HuH-7.5 (cell line): ENCODE measurements around the gene RDH16.
"Not testable (repeated sequence)": the region's sequence is repeated elsewhere in the genome, so short reads cannot be mapped to it uniquely, and the experiment has no call there.

Experiments used
- DNase-seq: peaks from one replicate; pipeline ENCODE4 v3.0.0; 2011; ENCODE audit warnings: low spot score

Gene RDH16

GRCh38 chr12:56954057-56954957, 3.1 kb downstream of the RDH16 start:
- DNase-seq: no peak

- DNase-seq: no peak
Observed at GRCh38 chr12:56953314-56953713, 4.1 kb downstream of the RDH16 start.

- no peak for DNase-seq
Observed at GRCh38 chr12:56951582-56952339, 5.6 kb downstream of the RDH16 start.

- DNase-seq: no peak
Observed at GRCh38 chr12:56948881-56949280, 8.5 kb downstream of the RDH16 start.

- DNase-seq: no peak
Observed at GRCh38 chr12:56948457-56948777, 9.0 kb downstream of the RDH16 start.

- no peak for DNase-seq
Observed at GRCh38 chr12:56947633-56948456, 9.6 kb downstream of the RDH16 start.

GRCh38 chr12:56943878-56944277, 13.5 kb downstream of the RDH16 start:
- no peak for DNase-seq

DNA sequence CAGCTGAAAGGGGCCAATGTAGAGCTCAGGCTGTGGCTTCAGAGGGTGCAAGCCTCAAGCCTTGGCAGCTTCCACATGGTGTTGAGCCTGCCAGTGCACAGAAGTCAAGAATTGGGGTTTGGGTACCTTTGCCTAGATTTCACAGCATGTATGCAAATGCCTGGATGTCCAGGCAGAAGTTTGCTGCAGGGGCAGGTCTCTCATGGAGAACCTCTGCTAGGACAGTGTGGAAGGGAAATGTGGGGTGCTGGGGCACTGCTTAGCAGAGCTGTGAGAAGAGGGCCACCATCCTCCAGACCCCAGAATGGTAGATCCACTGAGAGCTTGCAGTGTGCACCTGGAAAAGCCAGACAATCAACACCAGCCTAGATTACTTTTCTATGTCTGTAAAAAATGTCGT, 14.0 kb downstream of the RDH16 start:
- not testable (repeated sequence) for DNase-seq

DNA sequence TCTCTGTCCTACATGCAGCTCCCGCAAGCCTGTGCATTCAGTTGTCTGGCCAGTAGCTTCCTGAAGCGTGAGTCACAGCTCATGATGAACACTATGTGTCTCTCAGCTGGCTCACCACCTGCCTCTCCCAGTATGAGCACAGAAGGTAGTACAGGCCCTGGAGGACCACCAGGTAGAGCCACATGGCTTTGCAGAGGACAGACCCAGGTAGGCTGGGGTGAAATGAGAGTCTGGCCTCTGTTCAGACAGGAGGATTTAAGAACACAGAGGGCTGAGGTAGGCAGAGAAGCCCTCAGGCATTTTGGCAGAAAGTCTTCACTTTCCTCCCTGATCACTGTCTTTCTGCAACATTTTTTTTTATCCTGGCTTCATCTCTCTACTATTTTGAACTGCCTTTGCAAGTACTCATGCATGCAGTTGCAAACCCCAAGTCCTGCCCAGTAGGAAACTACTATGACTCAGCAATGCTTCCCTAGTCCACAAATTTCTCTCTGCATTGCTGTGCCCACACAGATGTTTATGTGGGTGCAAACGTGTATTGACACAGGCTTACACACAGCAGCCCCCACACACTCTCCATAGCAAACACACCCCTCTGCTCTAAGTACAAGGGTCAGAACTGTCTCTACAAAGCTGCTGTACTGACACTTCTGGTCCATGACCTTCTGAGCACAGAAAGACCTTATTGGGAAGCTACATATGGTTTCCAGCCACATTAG, 15.9 kb downstream of the RDH16 start:
- peak; percentile 28 for DNase-seq

GRCh38 chr12:56940942-56941298, 16.5 kb downstream of the RDH16 start:
- not testable (repeated sequence) for DNase-seq

DNA sequence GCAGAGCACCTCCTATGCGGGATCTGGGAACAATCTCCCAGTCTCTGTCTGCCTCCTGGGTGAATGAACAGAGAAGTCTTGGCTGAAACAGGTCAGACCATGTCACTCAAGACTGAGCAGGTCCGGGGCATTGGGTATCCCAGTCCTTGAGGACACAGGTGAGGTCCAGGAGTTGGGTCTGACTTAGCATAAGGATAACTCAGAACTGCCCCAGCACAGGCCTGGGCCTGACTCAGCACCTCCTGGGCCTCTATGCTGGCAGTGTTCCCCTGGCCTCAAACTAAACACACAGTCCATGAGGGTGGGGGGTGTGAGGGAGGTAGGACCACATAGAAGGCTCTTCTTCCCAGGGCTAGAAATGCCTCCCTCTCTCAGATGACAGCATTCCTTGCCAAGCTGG, 21.7 kb downstream of the RDH16 start:
- DNase-seq: no peak

- DNase-seq: no peak
Observed at GRCh38 chr12:56935157-56935556, 22.3 kb downstream of the RDH16 start.

DNA sequence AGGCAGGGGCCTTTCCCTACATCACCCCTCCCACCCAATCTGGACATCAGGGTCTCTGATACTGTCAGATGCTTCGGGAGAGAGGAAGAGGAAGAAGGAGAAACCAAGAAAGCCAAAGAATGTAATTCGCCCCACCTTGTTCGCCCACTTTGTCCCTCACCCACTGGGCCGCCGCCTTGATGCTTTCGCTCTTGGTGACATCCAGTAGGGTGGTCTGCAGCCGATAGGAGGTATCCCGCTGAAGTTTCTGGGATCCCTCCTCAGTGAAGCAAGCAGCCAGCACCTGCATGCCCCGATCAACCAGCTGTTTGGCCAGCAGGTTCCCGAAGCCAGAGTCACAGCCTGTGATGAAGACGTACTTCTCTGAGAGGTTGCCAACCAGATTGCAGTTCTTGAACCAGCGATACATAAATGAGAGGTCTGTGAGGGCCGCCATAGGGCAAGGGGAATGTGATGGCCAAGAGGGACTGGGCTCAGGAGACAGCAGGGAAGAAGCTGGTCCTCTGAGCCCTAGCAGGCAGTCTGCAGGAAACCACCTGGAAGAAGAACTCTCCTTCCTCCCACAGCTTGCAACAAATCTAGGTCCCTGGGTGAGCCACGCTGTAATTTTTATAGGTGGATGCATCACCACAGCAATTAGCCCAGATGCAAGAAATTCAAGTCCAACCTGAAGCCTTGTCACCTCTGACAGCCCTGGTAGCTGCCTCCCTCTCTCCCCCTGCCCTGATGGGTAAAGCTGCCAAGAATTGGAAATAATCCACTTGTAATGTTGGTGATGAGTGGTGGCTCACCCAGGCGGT, 23.4 kb downstream of the RDH16 start, which contains the start of gene SDR9C7:
TSS of gene SDR9C7 (minus strand) at position 583 of the 800 bp plus-strand sequence. CDS start at position 436, 147 bp downstream.
- DNase-seq: no peak

DNA sequence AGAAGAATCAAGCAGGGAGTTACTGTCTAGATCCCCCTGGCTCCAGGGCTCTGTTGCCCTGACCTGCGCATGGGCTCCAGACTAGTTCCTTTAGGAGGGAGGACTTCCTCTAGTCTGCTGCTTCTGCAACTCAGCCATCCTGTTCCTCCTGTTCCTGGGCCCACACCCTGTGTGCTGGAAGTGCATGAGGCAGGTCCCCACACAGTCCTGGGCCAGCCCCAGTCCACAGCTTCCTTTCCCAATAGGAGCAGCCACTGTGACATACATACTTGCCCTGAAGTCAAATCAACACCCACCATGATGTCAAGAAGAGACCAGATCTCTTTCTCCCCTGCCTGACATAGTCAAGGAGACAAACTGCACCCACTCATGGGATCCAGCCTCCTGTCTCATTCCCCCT, 24.5 kb downstream of the RDH16 start:
- DNase-seq: no peak

- DNase-seq: no peak
Observed at GRCh38 chr12:56932146-56932545, 25.3 kb downstream of the RDH16 start.

DNA sequence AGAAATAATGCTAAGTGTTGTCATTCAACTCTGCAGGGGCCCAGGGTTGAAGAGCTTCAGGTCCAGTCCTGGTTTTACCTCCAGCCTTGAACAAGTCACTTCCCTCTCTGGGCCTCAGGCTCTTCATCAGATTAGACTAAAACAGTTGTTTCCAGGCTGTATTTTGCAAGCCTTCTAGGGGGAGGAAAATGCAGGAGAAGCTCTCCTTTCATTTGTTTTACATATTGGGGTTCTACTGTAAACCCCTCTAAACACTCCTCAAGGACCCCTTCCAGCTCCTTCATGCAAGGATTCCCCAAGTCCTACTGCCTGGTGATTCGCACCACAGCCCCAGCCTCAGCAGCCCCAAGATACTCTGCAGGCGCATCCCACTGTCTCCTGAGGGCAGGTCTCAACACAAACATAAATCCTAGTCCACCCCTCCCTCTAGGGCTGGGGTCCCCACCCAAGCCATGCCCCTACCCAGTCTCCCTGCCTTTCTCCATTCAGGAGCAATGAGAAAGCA, 25.9 kb downstream of the RDH16 start:
- no peak for DNase-seq

DNA sequence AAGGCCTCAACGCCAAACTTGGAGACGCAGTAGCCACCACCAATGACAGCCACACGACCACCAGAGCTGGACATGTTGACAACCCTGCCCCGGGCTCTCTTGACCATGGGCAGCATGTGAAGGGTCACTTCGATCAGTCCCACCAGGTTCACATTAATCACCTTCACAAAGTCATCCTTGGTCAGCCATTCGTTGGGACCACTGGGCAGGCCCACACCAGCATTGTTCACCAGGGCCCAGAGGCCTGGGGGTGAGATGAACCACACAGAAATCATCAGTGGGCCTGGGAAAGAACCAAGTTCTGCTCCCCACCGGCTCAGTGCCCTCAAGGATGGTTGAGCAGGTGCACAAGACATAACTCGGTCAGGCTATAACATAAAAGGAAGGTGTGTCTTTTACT, 27.2 kb downstream of the RDH16 start:
- no peak for DNase-seq

GRCh38 chr12:56929780-56930179, 27.6 kb downstream of the RDH16 start:
- no peak for DNase-seq

DNA sequence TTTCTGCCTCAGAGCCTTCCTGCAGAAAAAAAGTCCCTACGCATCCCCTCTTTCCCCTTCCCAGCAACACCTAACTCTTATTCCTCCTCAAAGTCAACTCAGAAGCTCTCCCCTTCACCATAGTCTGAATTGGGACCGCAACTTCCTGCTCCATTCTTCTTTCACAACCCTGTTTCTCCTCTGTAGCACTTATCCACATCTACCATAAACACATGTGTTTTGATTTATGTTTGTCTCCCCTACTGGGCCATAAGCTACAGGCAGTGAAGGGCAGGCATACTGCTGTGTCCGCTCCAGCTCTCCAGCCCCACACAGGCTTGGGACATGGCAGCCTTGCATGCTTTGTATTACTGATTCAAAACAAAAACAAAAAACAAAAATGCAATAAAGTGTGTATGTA, 29.1 kb downstream of the RDH16 start:
- DNase-seq: no peak

- DNase-seq: no peak
Observed at GRCh38 chr12:56927281-56927680, 30.1 kb downstream of the RDH16 start.

- no peak for DNase-seq
Observed at GRCh38 chr12:56922031-56922430, 35.4 kb downstream of the RDH16 start.
